ENCODE data around the gene GPR158. TPM values are rescaled to one million over a fixed set of nuclear protein-coding genes. Genes with fewer than 3 reads are reported as not detected.

Gene GPR158
- total and polyA plus RNA-seq, 9 of the 15 experiments (the other 6 are each of a cell fraction or from before 2014, with no cell fraction given), result 4.0 to 7.6 (median 5.0) TPM

DNA sequence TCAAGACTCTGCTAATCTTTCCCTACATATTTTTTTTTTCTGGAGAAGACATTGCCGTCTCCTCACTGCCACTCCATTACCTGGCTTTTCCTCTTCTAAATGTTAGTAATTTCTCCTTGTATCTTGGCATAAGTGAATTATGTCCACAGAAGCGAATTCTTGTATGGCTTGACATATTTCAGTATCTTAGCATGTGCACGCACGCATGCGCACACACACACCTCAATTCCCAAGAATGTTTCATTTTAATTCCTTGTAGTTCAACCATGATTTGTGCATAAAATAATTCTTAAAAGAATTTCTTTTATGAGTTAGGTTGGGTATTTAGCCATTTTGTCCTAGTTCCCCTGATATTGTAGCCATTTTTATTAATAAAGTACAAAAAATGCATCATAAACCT, 458.0 kb downstream of the GPR158 start:
- H3K9me1 ChIP-seq (ENCODE audit: control insufficient read depth, insufficient read depth, low read length), result no peaks in the 10 kb centered on the region
- H3K9me3 ChIP-seq (replicated peaks; ENCODE audit: control insufficient read depth, insufficient read depth, low read depth, low read length), result no peaks in the 10 kb centered on the region
- DNase-seq (ENCODE audit: extremely low read depth in 1 of 4, low spot score in 3 of 4) (no peak), ATAC-seq (no peak), FAIRE-seq (no peak)
- no peaks in the 10 kb centered on the region; a peak in 1 of 5 replicates for H3K27me3 ChIP-seq (ENCODE audit: control insufficient read depth in 2 of 2, insufficient read depth in 2 of 2, low read length in 2 of 2)
- TF ChIP-seq GATAD2B (IDR thresholded peaks at IDR 0.05; ENCODE audit: borderline replicate concordance) (no peak), KDM1A (IDR thresholded peaks at IDR 0.05) (no peak), NRF1 (conservative IDR thresholded peaks at IDR 0.05 in 1 of 2, IDR thresholded peaks at IDR 0.05 in 1 of 2) (peak; percentile 74 to 75)
- H2AFZ ChIP-seq (ENCODE audit: low read depth, low read length), result no peak overlapping the region
- CTCF ChIA-PET (ENCODE audit: low intra/inter-chr PET ratio), result no interaction called here
- H3K9ac ChIP-seq (ENCODE audit: insufficient read depth in 1 of 2, low read depth in 2 of 2, low read length in 2 of 2), result no peak overlapping the region
- in situ Hi-C loops (cut with MboI), result loop anchor here (10.0 kb wide), 1 partner anchor 518 kb away; no protein-coding TSS in a partner anchor
- H3K36me3 ChIP-seq (ENCODE audit: control insufficient read depth, insufficient read depth, low read length), result no peaks in the 10 kb centered on the region
- H4K20me1 ChIP-seq (replicated peaks; ENCODE audit: control insufficient read depth, insufficient read depth, low read length), result no peaks in the 10 kb centered on the region
- H3K4me2 ChIP-seq (ENCODE audit: insufficient read depth, low read length), result no peak overlapping the region
- no peak overlapping the region for H3K27ac ChIP-seq (ENCODE audit: extremely low read depth, low read depth, low read length)
- H3K4me1 ChIP-seq (replicated peaks in 1 of 2; ENCODE audit: control insufficient read depth in 2 of 2, insufficient read depth in 2 of 2, low read length in 2 of 2), result no peaks in the 10 kb centered on the region
- H3K79me2 ChIP-seq (ENCODE audit: control insufficient read depth, insufficient read depth, low read length), result no peaks in the 10 kb centered on the region
- POLR2A ChIA-PET, result interaction anchor here (1.0 kb wide), 1 partner anchor 13 kb away, joined by 3 read pairs; no protein-coding TSS in a partner anchor
- intact Hi-C loops (cut with micrococcal nuclease), result loop anchor here (10.0 kb wide), 1 partner anchor 408 kb away; no protein-coding TSS in a partner anchor
- no peak overlapping the region for H3K4me3 ChIP-seq
- BruUV-seq (replicated peaks), result no TSS peak
- 17% methylated on average over 5 of the region's 5 CpGs for WGBS (ENCODE audit: insufficient coverage, low coverage, missing lambda C conversion rate)

DNA sequence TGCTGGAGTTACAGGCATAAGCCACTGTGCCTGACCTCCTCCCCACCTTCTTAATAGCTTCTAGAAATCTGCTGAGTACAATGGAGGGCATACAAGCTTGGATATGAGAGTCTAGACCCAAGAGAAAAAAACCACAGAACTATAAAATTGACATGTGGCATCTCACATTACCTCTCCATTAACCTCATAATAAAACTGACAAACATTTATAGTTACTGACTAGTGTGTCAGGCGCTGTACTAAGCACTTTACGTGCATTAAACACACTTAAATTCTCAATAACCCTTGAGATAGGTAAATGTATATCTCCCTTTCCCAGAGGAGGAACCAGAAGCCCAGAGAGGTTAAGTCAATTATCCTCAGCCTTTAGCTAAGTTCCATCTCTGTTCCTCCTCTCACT, 458.7 kb downstream of the GPR158 start:
- ATAC-seq (no peak), FAIRE-seq (no peak), DNase-seq (ENCODE audit: extremely low read depth in 1 of 4, low spot score in 3 of 4) (no peak)
- no peaks in the 10 kb centered on the region for H4K20me1 ChIP-seq (replicated peaks; ENCODE audit: control insufficient read depth, insufficient read depth, low read length)
- intact Hi-C loops (cut with micrococcal nuclease), result loop anchor here (10.0 kb wide), 1 partner anchor 409 kb away; no protein-coding TSS in a partner anchor
- in situ Hi-C loops (cut with MboI), result loop anchor here (10.0 kb wide), 1 partner anchor 519 kb away; no protein-coding TSS in a partner anchor
- H3K4me3 ChIP-seq, result no peak overlapping the region
- no peaks in the 10 kb centered on the region for H3K4me1 ChIP-seq (replicated peaks in 1 of 2; ENCODE audit: control insufficient read depth in 2 of 2, insufficient read depth in 2 of 2, low read length in 2 of 2)
- no peaks in the 10 kb centered on the region for H3K9me3 ChIP-seq (replicated peaks; ENCODE audit: control insufficient read depth, insufficient read depth, low read depth, low read length)
- POLR2A ChIA-PET, result interaction anchor here (1.0 kb wide), 1 partner anchor 14 kb away, joined by 3 read pairs; no protein-coding TSS in a partner anchor
- no peak overlapping the region for H3K9ac ChIP-seq (ENCODE audit: insufficient read depth in 1 of 2, low read depth in 2 of 2, low read length in 2 of 2)
- WGBS (ENCODE audit: insufficient coverage, low coverage, missing lambda C conversion rate), result 0% methylated on average over 2 of the region's 2 CpGs
- H3K4me2 ChIP-seq (ENCODE audit: insufficient read depth, low read length), result no peak overlapping the region
- no peaks in the 10 kb centered on the region for H3K79me2 ChIP-seq (ENCODE audit: control insufficient read depth, insufficient read depth, low read length)
- BruUV-seq (replicated peaks), result no TSS peak
- H2AFZ ChIP-seq (ENCODE audit: low read depth, low read length), result no peak overlapping the region
- no peaks in the 10 kb centered on the region for H3K36me3 ChIP-seq (ENCODE audit: control insufficient read depth, insufficient read depth, low read length)
- CTCF ChIA-PET (ENCODE audit: low intra/inter-chr PET ratio), result no interaction called here
- H3K9me1 ChIP-seq (ENCODE audit: control insufficient read depth, insufficient read depth, low read length), result no peaks in the 10 kb centered on the region
- no peaks in the 10 kb centered on the region; a peak in 1 of 5 replicates for H3K27me3 ChIP-seq (ENCODE audit: control insufficient read depth in 2 of 2, insufficient read depth in 2 of 2, low read length in 2 of 2)
- no peak overlapping the region for H3K27ac ChIP-seq (ENCODE audit: extremely low read depth, low read depth, low read length)
- TF ChIP-seq JUN (IDR thresholded peaks at IDR 0.05; ENCODE audit: borderline replicate concordance, low read depth, low read length) (no peak), JUN (CRISPR knock-in tag; IDR thresholded peaks at IDR 0.05; ENCODE audit: borderline replicate concordance) (no peak), NFRKB (IDR thresholded peaks at IDR 0.05; ENCODE audit: low read depth) (no peak), POLR2AphosphoS2 (IDR thresholded peaks at IDR 0.05; ENCODE audit: low read length) (no peak), ZNF507 (tag; conservative IDR thresholded peaks at IDR 0.05) (no peak), BACH1 (tag; IDR thresholded peaks at IDR 0.05) (no peak), MTA3 (IDR thresholded peaks at IDR 0.05; ENCODE audit: borderline replicate concordance) (no peak), ZNF583 (CRISPR knock-in tag; IDR thresholded peaks at IDR 0.05) (no peak)
- TF ChIP-seq, protein P1, sequence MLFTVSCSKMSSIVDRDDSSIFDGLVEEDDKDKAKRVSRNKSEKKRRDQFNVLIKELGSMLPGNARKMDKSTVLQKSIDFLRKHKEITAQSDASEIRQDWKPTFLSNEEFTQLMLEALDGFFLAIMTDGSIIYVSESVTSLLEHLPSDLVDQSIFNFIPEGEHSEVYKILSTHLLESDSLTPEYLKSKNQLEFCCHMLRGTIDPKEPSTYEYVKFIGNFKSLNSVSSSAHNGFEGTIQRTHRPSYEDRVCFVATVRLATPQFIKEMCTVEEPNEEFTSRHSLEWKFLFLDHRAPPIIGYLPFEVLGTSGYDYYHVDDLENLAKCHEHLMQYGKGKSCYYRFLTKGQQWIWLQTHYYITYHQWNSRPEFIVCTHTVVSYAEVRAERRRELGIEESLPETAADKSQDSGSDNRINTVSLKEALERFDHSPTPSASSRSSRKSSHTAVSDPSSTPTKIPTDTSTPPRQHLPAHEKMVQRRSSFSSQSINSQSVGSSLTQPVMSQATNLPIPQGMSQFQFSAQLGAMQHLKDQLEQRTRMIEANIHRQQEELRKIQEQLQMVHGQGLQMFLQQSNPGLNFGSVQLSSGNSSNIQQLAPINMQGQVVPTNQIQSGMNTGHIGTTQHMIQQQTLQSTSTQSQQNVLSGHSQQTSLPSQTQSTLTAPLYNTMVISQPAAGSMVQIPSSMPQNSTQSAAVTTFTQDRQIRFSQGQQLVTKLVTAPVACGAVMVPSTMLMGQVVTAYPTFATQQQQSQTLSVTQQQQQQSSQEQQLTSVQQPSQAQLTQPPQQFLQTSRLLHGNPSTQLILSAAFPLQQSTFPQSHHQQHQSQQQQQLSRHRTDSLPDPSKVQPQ (CRISPR knock-in tag; IDR thresholded peaks at IDR 0.05; ENCODE audit: borderline replicate concordance), result no peak
- TF ChIP-seq, protein P2, sequence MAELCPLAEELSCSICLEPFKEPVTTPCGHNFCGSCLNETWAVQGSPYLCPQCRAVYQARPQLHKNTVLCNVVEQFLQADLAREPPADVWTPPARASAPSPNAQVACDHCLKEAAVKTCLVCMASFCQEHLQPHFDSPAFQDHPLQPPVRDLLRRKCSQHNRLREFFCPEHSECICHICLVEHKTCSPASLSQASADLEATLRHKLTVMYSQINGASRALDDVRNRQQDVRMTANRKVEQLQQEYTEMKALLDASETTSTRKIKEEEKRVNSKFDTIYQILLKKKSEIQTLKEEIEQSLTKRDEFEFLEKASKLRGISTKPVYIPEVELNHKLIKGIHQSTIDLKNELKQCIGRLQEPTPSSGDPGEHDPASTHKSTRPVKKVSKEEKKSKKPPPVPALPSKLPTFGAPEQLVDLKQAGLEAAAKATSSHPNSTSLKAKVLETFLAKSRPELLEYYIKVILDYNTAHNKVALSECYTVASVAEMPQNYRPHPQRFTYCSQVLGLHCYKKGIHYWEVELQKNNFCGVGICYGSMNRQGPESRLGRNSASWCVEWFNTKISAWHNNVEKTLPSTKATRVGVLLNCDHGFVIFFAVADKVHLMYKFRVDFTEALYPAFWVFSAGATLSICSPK (IDR thresholded peaks at IDR 0.05; ENCODE audit: borderline replicate concordance), result no peak
